NCI-H146 treated with DMSO at 0.1 percent for 48 hours (cell line): ENCODE measurements around the gene FBXO22.

Experiments
- DNase-seq: peaks from one replicate; lab custom pipeline; 2025; ENCODE audit not compliant: unreplicated experiment; lab: John Stamatoyannopoulos, UW

The FBXO22 gene

DNA sequence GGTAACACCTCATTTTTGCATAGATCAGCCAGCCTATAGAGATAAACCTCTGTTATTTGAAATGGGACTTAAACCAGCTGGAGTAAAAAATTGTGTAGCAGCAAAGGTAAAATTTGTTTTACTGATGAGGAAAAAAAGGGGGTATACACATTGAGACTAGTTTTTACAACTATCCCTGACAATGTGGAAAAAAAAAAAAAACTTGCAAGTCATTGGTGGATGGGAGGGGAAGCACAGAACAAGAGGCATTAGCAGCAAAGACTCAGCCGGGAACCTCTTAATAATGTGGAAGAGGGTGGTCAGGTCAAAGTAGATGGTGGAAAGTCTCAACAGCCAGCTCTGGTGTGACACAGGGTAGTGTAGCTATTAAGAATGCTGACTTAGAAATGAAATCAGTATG lies 14.5 kb downstream of the FBXO22 start:
- DNase-seq: no peak

GRCh38 chr15:75920079-75920478 lies 16.4 kb downstream of the FBXO22 start:
- DNase-seq: no peak

- DNase-seq: peak; percentile 4
These were observed 18.3 kb downstream of the FBXO22 start for GRCh38 chr15:75921732-75922703.

GRCh38 chr15:75923756-75924155 lies 20.1 kb downstream of the FBXO22 start:
- no peak for DNase-seq

DNA sequence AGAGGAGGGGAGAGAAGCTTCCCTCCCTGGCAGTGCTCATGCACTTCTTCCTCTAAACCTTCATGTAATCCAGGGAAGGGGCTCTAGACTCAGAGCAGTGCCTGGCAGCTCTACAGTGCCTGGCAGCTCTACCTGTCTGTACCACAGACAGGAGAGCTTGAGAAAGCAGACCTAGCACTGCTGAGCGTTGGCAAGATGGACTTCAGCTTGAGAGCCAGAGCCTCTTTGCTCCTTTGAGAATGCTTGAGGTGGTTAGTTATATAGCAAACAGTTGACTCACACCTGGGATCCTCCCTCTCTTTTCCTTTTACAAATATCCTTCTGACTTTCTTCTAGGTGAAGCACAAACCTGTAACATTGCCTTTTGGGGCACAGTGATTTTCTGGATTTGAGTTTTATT lies 20.9 kb downstream of the FBXO22 start:
- no peak for DNase-seq

GRCh38 chr15:75925440-75925839 lies 21.8 kb downstream of the FBXO22 start:
- no peak for DNase-seq

DNA sequence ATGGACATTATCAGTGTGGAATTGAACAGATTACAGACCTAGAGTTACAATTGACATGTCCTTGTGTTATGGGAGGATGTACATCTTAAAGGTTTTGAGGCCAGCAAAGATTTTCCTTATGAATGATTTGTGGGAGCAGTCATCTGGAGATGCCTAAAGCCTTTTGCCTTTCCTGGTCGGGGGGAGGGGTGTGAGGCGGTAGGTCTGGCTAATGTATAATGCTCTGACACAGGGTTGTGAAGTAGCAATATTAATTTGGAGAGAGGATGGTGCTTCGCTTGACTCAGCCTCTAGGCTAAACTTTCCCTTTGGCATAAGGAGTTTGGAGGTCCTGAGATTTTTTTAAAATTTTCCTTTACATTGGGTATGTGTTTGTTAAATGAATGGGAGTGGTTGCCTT lies 23.3 kb downstream of the FBXO22 start:
- no peak for DNase-seq

GRCh38 chr15:75927601-75928000 lies 23.9 kb downstream of the FBXO22 start:
- DNase-seq: no peak

DNA sequence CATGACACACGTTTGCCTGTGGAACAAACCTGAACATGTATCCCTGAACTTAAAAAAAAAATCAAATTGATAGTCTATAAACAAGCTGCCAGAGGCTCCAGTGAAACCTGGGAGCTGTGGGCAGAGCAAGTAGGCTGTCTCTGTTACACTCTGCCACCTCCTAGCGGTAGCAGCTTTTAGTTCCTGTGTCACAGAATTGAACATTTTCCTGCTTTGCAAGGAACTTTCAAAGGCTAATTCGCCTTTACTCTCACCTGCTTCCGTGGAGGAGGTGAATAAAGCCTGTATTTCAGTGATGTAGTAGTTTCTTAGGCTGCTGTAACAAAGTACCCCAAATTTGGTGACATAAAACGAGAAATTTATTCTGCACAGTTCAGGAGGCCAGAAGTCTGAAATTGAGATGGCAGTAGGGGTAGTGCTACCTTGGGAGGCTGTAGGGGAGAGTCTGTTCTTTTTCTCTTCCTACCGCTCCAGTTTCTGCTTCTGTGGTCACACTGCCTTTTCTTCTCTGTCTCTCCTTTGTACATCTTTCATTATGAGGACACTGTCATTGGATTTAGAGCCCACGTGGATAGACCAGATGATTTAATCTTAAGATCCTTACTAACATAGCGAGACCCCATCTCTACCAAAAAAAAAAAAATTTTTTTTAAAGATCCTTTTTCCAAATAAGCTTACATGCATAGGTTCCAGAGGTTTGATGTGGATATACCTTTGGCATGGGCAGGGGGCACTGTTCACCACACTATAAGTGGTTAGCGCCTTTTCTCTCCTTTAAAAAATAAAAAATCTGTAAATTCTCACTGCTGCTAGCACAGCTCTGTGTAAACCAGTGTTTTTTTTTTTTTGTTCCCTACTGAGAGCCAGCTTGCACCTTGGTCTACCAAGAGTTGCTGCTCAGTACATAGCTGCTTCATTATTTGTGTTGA lies 25.3 kb downstream of the FBXO22 start:
- DNase-seq: no peak

DNA sequence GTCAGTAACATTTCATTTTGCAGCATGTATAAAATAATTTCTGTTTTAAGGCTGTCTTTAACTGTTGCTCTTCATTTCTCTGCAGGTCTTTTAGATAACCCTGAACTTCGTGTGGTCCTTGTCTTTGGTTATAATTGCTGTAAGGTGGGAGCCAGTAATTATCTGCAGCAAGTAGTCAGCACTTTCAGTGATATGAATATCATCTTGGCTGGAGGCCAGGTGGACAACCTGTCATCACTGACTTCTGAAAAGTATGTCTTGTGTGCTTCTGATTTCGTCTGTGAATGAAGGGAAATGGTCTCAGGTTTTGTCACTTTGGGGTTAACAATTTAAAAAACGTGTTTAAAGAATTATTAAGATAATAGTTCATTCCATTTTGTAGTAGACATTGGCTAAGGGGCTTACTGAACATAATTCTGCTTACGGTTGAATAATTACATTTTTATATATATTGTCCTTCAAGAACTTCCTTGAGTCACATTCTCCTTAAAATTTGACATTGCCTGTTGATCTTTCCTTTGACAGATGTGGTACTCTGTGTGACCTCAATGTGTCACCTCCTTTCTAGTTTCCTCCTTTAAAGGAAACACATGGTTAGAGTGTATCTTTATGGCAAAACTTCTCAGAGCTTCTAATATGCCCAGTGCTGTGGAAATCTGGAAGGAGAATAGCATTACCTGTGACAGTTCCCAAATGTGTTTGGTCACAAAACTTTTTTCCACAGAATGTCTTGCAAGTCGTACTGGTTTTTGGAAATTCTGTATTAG lies 26.3 kb downstream of the FBXO22 start:
- DNase-seq: no peak

GRCh38 chr15:75930866-75931265 lies 27.2 kb downstream of the FBXO22 start:
- DNase-seq: no peak

GRCh38 chr15:75942464-75942863 lies 38.8 kb downstream of the FBXO22 start:
- DNase-seq: no peak

DNA sequence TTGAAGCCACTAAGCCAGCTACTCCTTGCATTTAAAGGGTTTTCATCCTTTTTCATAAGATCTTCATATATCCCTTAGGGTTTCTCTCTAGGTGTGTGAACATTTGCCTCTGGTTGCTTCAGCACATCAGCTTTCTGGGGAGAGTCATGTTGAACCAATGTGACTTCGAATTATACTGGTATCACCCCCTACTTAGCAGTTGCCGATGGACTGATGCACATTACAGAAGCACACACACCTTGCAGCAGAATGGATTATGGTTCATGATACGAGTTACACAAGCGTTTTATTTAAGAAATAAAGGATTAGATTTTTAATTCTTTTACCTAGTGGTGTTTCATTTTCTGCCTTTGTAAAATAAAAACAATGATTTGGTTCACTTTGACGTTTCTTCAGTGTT lies 39.6 kb downstream of the FBXO22 start:
- DNase-seq: no peak

- no peak for DNase-seq
These were observed 40.1 kb downstream of the FBXO22 start for GRCh38 chr15:75943713-75944215.

- DNase-seq: no peak
These were observed 42.3 kb downstream of the FBXO22 start for GRCh38 chr15:75945953-75946352.

DNA sequence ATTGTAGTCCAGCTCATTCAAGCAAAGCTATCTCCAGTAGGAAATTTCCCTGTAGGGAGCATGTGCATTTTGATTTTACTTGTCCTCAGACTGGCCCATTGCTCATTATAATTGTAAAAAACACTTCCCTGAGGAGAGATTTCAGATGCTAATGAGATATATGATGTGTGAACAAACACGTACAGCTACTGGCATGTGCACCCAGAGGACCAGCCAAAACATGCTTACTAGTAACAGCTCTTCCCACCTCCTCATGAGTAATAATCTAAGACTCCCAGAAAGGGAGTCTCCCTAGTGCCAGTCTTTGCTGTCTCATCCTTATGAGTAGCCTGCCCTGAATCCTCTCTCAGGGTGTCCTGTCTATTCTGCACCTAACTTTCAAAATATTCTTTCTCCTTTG lies 43.4 kb downstream of the FBXO22 start:
- DNase-seq: no peak

DNA sequence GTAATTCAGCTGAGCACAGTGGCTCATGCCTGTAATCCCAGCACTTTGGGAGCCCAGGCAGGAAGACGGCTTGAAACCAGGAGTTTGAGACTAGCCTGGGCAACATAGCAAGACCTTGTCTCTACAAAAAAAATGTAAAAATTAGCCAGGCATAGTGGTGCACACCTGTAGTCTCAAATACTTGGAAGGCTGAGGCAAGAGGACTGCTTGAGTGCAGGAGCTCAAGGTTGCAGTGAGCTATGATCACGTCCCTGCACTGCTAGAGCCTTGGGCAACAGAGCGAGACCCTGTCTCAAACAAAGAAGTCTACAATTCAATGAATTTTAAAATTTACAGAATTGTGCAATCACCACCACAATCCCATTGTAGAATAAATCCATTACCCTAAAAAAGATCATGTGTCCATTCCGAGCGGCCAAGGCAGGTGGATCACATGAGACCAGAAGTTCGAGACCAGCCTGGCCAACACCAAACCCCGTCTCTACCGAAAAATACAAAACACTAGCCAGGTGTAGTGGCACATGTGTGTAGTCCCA lies 45.2 kb downstream of the FBXO22 start:
- DNase-seq: no peak

DNA sequence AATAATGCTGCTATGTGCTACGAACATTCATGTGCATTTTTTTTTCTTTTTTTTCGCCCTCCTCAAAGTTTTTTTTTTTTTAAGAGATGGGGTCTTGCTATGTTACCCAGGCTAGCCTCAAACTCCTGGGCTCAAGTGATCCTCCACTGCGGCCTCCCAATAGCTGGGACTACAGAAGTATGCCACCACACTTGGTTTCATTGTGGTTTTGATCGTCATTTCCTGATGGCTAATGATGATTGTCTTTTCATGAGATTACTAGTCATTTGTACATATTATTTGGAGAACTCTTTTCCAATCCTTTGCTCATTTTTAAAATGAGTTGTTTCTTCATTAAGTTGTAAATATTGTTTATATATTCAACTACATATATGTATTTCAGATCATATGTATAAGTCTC lies 48.8 kb downstream of the FBXO22 start:
- no peak for DNase-seq

GRCh38 chr15:75955720-75956119 lies 52.0 kb downstream of the FBXO22 start:
- no peak for DNase-seq

- DNase-seq: no peak
These were observed 57.7 kb downstream of the FBXO22 start for GRCh38 chr15:75961331-75961730.

DNA sequence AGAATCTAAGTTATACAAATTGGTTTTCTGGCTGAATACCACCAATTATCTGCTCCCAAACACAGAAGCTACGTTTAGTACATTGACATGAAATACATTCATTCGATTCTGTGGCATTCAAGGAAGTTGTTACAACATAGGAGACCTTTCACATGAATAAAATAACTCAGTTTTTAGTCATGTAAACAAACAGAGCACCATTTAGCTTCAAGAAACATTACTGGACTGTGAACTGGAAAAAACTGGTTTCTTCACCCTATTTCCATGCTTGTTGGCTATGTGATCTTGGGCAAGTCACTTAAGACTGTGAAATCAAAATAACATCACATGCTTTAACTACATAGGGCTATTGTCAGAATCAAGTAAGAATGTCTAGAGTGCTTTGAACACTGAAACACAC lies 62.4 kb downstream of the FBXO22 start:
- DNase-seq: no peak
